GM12878 (cell line): ENCODE data around the gene CD27.

Experiments used
- ATF2 ChIP-seq: IDR thresholded peaks from 2 replicates; pipeline ENCODE4 v1.6.1; 2012; ENCODE audit warnings: low read length, inconsistent platforms
- CREB1 ChIP-seq: IDR thresholded peaks from 2 replicates; pipeline ENCODE4 v1.6.1; 2012; ENCODE audit warnings: low read depth, mild to moderate bottlenecking, inconsistent platforms
- NFIC ChIP-seq: IDR thresholded peaks from 2 replicates; pipeline ENCODE4 v1.6.1; 2012; ENCODE audit warnings: low read depth, mild to moderate bottlenecking, inconsistent platforms, low read length, moderate library complexity
- POLR2A ChIP-seq: IDR thresholded peaks from 2 replicates; pipeline ENCODE4 v1.6.1; 2011; ENCODE audit warnings: low read depth, mild to moderate bottlenecking, low read length
- POU2F2 ChIP-seq: IDR thresholded peaks from 3 replicates; pipeline ENCODE4 v1.6.1; 2011; ENCODE audit warnings: low read depth, mild to moderate bottlenecking, low read length, borderline replicate concordance
- RAD51 ChIP-seq: fragments of 450-650 bp; IDR thresholded peaks from 2 replicates; pipeline ENCODE4 v1.6.1; 2016; ENCODE audit warnings: moderate library complexity, mild to moderate bottlenecking, inconsistent platforms
- RFX5 ChIP-seq: IDR thresholded peaks from 2 replicates; pipeline ENCODE4 v1.6.1; 2011; ENCODE audit warnings: low read depth, low read length, improper control_type of control experiment
- ZNF217 ChIP-seq: fragments of 450-650 bp; IDR thresholded peaks from 2 replicates; pipeline ENCODE4 v1.6.1; 2017; ENCODE audit warnings: antibody characterized with exemption, mild to moderate bottlenecking
- ZNF274 ChIP-seq: IDR thresholded peaks from one replicate; pipeline ENCODE4 v1.8.0; 2011; ENCODE audit not compliant: insufficient read length, insufficient read depth
- TF ChIP-seq, protein P1 (sequence below), 3 experiments: IDR thresholded peaks in 2 of 3; conservative IDR thresholded peaks in 1 of 3; 2 replicates each; pipeline ENCODE4 v1.5.1; 2011; ENCODE audit warnings: low read depth in 3 of 3, low read length in 3 of 3, mild to moderate bottlenecking in 3 of 3, control low read depth in 2 of 3, moderate library complexity in 2 of 3, inconsistent platforms in 1 of 3, mixed read lengths in 1 of 3; ENCODE audit not compliant: control insufficient read depth in 2 of 3, insufficient read depth in 1 of 3; ENCODE audit errors: extremely low read depth in 1 of 3

DNA sequence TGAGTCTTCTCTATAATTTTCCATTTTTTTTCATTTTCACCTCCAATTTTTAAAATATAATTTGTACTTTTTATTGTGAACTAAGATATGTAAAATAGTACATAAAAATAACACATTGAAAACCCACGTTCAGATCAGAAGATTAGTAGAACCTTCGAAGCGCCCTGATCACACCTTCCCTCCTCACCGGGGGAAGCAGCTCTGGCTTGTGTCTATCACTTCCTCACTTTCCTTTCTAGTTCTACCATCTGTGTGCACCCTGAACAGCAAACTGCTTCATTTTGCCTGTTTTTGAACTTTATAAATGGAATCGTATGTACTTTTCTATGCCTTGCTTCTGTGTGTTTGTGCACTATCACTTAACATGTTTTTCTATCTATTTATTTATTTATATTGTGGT is 11.8 kb upstream of the CD27 start:
- TF ChIP-seq, protein P1, sequence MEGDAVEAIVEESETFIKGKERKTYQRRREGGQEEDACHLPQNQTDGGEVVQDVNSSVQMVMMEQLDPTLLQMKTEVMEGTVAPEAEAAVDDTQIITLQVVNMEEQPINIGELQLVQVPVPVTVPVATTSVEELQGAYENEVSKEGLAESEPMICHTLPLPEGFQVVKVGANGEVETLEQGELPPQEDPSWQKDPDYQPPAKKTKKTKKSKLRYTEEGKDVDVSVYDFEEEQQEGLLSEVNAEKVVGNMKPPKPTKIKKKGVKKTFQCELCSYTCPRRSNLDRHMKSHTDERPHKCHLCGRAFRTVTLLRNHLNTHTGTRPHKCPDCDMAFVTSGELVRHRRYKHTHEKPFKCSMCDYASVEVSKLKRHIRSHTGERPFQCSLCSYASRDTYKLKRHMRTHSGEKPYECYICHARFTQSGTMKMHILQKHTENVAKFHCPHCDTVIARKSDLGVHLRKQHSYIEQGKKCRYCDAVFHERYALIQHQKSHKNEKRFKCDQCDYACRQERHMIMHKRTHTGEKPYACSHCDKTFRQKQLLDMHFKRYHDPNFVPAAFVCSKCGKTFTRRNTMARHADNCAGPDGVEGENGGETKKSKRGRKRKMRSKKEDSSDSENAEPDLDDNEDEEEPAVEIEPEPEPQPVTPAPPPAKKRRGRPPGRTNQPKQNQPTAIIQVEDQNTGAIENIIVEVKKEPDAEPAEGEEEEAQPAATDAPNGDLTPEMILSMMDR (IDR thresholded peaks at IDR 0.05 in 2 of 3, conservative IDR thresholded peaks at IDR 0.05 in 1 of 3; ENCODE audit: control insufficient read depth in 2 of 3, extremely low read depth in 1 of 3, insufficient read depth in 1 of 3, low read depth in 3 of 3, low read length in 3 of 3): no peak
- TF ChIP-seq NFIC (peak; percentile 15; the same call in 1 of the 2 replicates), RFX5 (no peak), POLR2A (0 out of 2 replicates have a peak, but pooled peaks have one; percentile 41), ATF2 (no peak), ZNF274 (no peak), CREB1 (no peak), RAD51 (no peak), POU2F2 (no peak), ZNF217 (no peak)
